K562 (cell line): ENCODE results near the gene TPD52L2. TPM values are rescaled to one million over a fixed set of nuclear protein-coding genes. Genes with fewer than 3 reads are reported as not detected.

Experiments
- ATF1 ChIP-seq, 2 experiments: fragments of 450-650 bp in 1 of 2; IDR thresholded peaks; 2 replicates each; pipeline ENCODE4 v1.6.1; 2016; ENCODE audit warnings: missing compliant biosample characterization in 1 of 2, missing genetic modification characterization in 1 of 2
- ATF7 ChIP-seq: fragments of 450-650 bp; IDR thresholded peaks from 2 replicates; pipeline ENCODE4 v1.7.1; 2014; ENCODE audit warnings: mild to moderate bottlenecking, moderate library complexity
- BRD9 ChIP-seq: fragments of 450-650 bp; IDR thresholded peaks from 2 replicates; pipeline ENCODE4 v1.6.1; 2018; ENCODE audit warnings: low read depth; ENCODE audit not compliant: partially characterized antibody
- CGGBP1 ChIP-seq: fragments of 250-450 bp; sonication (Bioruptor Pico); IDR thresholded peaks from 2 replicates; pipeline ENCODE4 v1.9.0; 2021; ENCODE audit warnings: mild to moderate bottlenecking
- DIDO1 ChIP-seq: fragments of 450-650 bp; IDR thresholded peaks from 2 replicates; pipeline ENCODE4 v1.6.1; 2016; ENCODE audit warnings: low read depth, missing biosample characterization, missing genetic modification characterization
- EP300 ChIP-seq: IDR thresholded peaks from 2 replicates; pipeline ENCODE4 v1.6.1; 2012; ENCODE audit warnings: low read length, improper control_type of control experiment
- HNRNPL ChIP-seq: fragments of 200-400 bp; formaldehyde crosslinking; IDR thresholded peaks from 2 replicates; pipeline ENCODE4 v1.6.1; 2017; ENCODE audit warnings: low read depth, mild to moderate bottlenecking, low read length
- ID3 ChIP-seq, 2 experiments: fragments of 250-450 bp in 1 of 2; fragments of 450-650 bp in 1 of 2; sonication (Bioruptor Pico) in 1 of 2; IDR thresholded peaks; 2 replicates each; pipeline versions ENCODE4 v1.6.1 to v1.8.0; 2016 to 2021; ENCODE audit warnings: mild to moderate bottlenecking in 2 of 2, moderate library complexity in 2 of 2, missing compliant biosample characterization in 1 of 2, missing genetic modification characterization in 1 of 2
- ILK ChIP-seq: fragments of 450-650 bp; IDR thresholded peaks from 2 replicates; pipeline ENCODE4 v1.6.1; 2016; ENCODE audit warnings: missing genetic modification characterization, low read depth, mild to moderate bottlenecking, missing compliant biosample characterization, moderate library complexity, borderline replicate concordance
- MYC ChIP-seq, 2 experiments: fragments of 250-450 bp in 1 of 2; sonication (Bioruptor Pico) in 1 of 2; IDR thresholded peaks; 2 replicates each; pipeline versions ENCODE4 v1.5.1 to v1.6.1; 2012 to 2021; ENCODE audit warnings: low read depth in 2 of 2, borderline replicate concordance in 1 of 2, improper control_type of control experiment in 1 of 2, low read length in 1 of 2, mild to moderate bottlenecking in 1 of 2, moderate library complexity in 1 of 2
- MYNN ChIP-seq, 2 experiments: sonication (generic); formaldehyde crosslinking in 1 of 2; IDR thresholded peaks; 2 replicates each; pipeline versions ENCODE4 v1.5.0 to v1.6.1; 2016 to 2020; ENCODE audit warnings: antibody characterized with exemption in 1 of 2, missing genetic modification reagents in 1 of 2
- REST ChIP-seq, 2 experiments: fragments of 450-650 bp; formaldehyde crosslinking in 1 of 2; IDR thresholded peaks; 2 replicates each; pipeline versions ENCODE4 v1.4.0 to v1.6.1; 2014 to 2020; ENCODE audit warnings: mild to moderate bottlenecking in 2 of 2, borderline replicate concordance in 1 of 2, low read depth in 1 of 2
- RFX1 ChIP-seq: fragments of 450-650 bp; IDR thresholded peaks from 2 replicates; pipeline ENCODE4 v1.6.1; 2016; ENCODE audit warnings: mild to moderate bottlenecking, moderate library complexity
- TFAM ChIP-seq: fragments of 250-450 bp; sonication (Bioruptor Pico); conservative IDR thresholded peaks from 2 replicates; pipeline ENCODE4 v1.5.0; 2021; ENCODE audit warnings: mild to moderate bottlenecking, moderate library complexity
- TRIM24 ChIP-seq, 2 experiments: fragments of 450-650 bp; IDR thresholded peaks; 2 replicates each; pipeline ENCODE4 v1.6.1; 2016
- ZBTB2 ChIP-seq: fragments of 450-650 bp; IDR thresholded peaks from 2 replicates; pipeline ENCODE4 v1.6.1; 2016; ENCODE audit warnings: antibody characterized with exemption
- ZFX ChIP-seq: sonication (generic); formaldehyde crosslinking; IDR thresholded peaks from 2 replicates; pipeline ENCODE4 v1.8.0; 2022; ENCODE audit warnings: mild to moderate bottlenecking, missing genetic modification reagents, moderate library complexity
- ZNF217 ChIP-seq: sonication (generic); formaldehyde crosslinking; IDR thresholded peaks from 2 replicates; pipeline ENCODE4 v1.8.0; 2022; ENCODE audit warnings: mild to moderate bottlenecking, missing genetic modification reagents
- ZNF507 ChIP-seq: conservative IDR thresholded peaks from 2 replicates; pipeline ENCODE4 v1.6.1; 2017; ENCODE audit warnings: missing genetic modification characterization, missing compliant biosample characterization
- polyA plus RNA-seq, 8 experiments: library from polyadenylated mRNA; depleted of rRNA in 4 of 8; stranded (reverse) in 5 of 8; unstranded in 3 of 8; fragments of >200 nt; fragmentation: Nextera tagmentation in 2 of 8; fragmentation: Illumina TruSeq in 1 of 8; extraction: Ambion mirVana in 2 of 8; extraction: Trizol in 1 of 8; gene quantifications; 2 replicates each; pipeline versions ENCODE4 v1.2.1 to v1.2.3, GENCODE V29; 2011 to 2014; ENCODE audit warnings: inconsistent platforms in 1 of 8, missing spikeins in 1 of 8
- total RNA-seq, 7 experiments: library from RNA; depleted of rRNA in 6 of 7; stranded (reverse); fragments of >200 nt in 6 of 7; fragmentation: Illumina TruSeq in 2 of 7; extraction: Trizol in 2 of 7; gene quantifications; 2 replicates each; pipeline versions ENCODE4 v1.2.1 to v1.2.3, GENCODE V29; 2011 to 2021; ENCODE audit warnings: low replicate concordance in 1 of 7

TPD52L2 gene
- total and polyA plus RNA-seq, 9 of the 15 experiments (the other 6 are each of a cell fraction or from before 2014, with no cell fraction given) = 1.9 to 117 (median 74.6) TPM

- TF ChIP-seq REST (IDR thresholded peaks at IDR 0.05; ENCODE audit: borderline replicate concordance) = no peak
- no peak for TF ChIP-seq REST (CRISPR knock-in tag; IDR thresholded peaks at IDR 0.05; ENCODE audit: low read depth)
- no peak for TF ChIP-seq ZNF217 (CRISPR knock-in tag)
- no peak for TF ChIP-seq RFX1
- no peak for TF ChIP-seq ATF7
- no peak for TF ChIP-seq ATF1 (CRISPR knock-in tag; IDR thresholded peaks at IDR 0.05)
- no peak for TF ChIP-seq ATF1 (tag; IDR thresholded peaks at IDR 0.05)
- TF ChIP-seq MYNN (IDR thresholded peaks at IDR 0.05) = no peak
- TF ChIP-seq MYNN (CRISPR knock-in tag; IDR thresholded peaks at IDR 0.05) = no peak
- no peak for TF ChIP-seq TFAM (CRISPR knock-in tag)
- TF ChIP-seq ZNF507 = no peak
- TF ChIP-seq HNRNPL = no peak
- TF ChIP-seq EP300 = no peak
- no peak for TF ChIP-seq ID3 (CRISPR knock-in tag; IDR thresholded peaks at IDR 0.05)
- TF ChIP-seq ID3 (tag; IDR thresholded peaks at IDR 0.05) = no peak
- no peak for TF ChIP-seq MYC (IDR thresholded peaks at IDR 0.05; ENCODE audit: low read depth, low read length)
- TF ChIP-seq MYC (CRISPR knock-in tag; IDR thresholded peaks at IDR 0.05; ENCODE audit: borderline replicate concordance, low read depth) = no peak
- peak; percentile 46 for TF ChIP-seq BRD9
- TF ChIP-seq CGGBP1 (CRISPR knock-in tag) = no peak
- no peak for TF ChIP-seq ILK (tag)
- 0 out of 2 replicates have a peak, but pooled peaks have one; percentile 18 for TF ChIP-seq DIDO1 (tag)
- TF ChIP-seq ZBTB2 = peak; percentile 60; the same call in 1 of the 2 replicates
- TF ChIP-seq ZFX (CRISPR knock-in tag) = no peak
- TF ChIP-seq TRIM24 (IDR thresholded peaks at IDR 0.05) = peak; percentile 39 to 58; a peak in 3 of 4 replicates
Measured at GRCh38 chr20:63846888-63847236, 18.2 kb upstream of the TPD52L2 start (continued).
